GM23338 (cell line): ENCODE results near the gene ZNF333. TPM values are rescaled to one million over a fixed set of nuclear protein-coding genes. Genes with fewer than 3 reads are reported as not detected.
"Not testable (repeated sequence)": the region's sequence is repeated elsewhere in the genome, so short reads cannot be mapped to it uniquely, and the experiment has no call there.

Experiments
- ATAC-seq: fragments of 200-7000 bp; cut with Tn5 transposase; 3 replicates; pipeline ENCODE4 v1.9.1; 2020
- DNase-seq: peaks from one replicate; pipeline ENCODE4 v3.0.0-alpha.2; 2015; ENCODE audit warnings: low spot score
- H2AFZ ChIP-seq: fragments of 200-600 bp; sonication (generic); 2 replicates; pipeline ENCODE4 v1.8.0; 2016; ENCODE audit warnings: antibody characterized with exemption, mild to moderate bottlenecking, moderate library complexity
- H3F3A ChIP-seq: fragments of 200-600 bp; sonication (generic); replicated peaks from 2 replicates; pipeline ENCODE4 v1.8.0; 2017; ENCODE audit warnings: antibody characterized with exemption, mixed run types, low read depth
- H3K27ac ChIP-seq: fragments of 200-600 bp; sonication (generic); 2 replicates; pipeline ENCODE4 v1.6.1; 2016; ENCODE audit warnings: low read depth
- H3K27me3 ChIP-seq: fragments of 200-600 bp; sonication (generic); 2 replicates; pipeline ENCODE4 v1.8.0; 2016; ENCODE audit warnings: mild to moderate bottlenecking, mixed run types, moderate library complexity; ENCODE audit not compliant: insufficient read depth
- H3K36me3 ChIP-seq: fragments of 200-600 bp; sonication (generic); 2 replicates; pipeline ENCODE4 v1.8.0; 2016; ENCODE audit warnings: mild to moderate bottlenecking; ENCODE audit not compliant: insufficient read depth
- H3K4me1 ChIP-seq: fragments of 200-600 bp; sonication (generic); 2 replicates; pipeline ENCODE4 v1.8.0; 2016; ENCODE audit warnings: mild to moderate bottlenecking, moderate library complexity; ENCODE audit not compliant: insufficient read depth
- H3K4me2 ChIP-seq: fragments of 200-600 bp; sonication (generic); 2 replicates; pipeline ENCODE4 v1.7.1; 2017; ENCODE audit warnings: mixed run types
- H3K4me3 ChIP-seq: fragments of 200-600 bp; sonication (generic); 2 replicates; pipeline ENCODE4 v1.6.1; 2016; ENCODE audit warnings: mixed run types
- H3K79me2 ChIP-seq: fragments of 200-600 bp; sonication (generic); replicated peaks from 2 replicates; pipeline ENCODE4 v1.8.0; 2017; ENCODE audit warnings: mild to moderate bottlenecking; ENCODE audit not compliant: insufficient read depth
- H3K9me2 ChIP-seq: fragments of 200-600 bp; sonication (generic); 2 replicates; pipeline ENCODE4 v1.8.0; 2017; ENCODE audit not compliant: insufficient read depth
- H4K20me1 ChIP-seq: fragments of 200-600 bp; sonication (generic); replicated peaks from 2 replicates; pipeline ENCODE4 v1.8.0; 2017; ENCODE audit warnings: mild to moderate bottlenecking; ENCODE audit not compliant: insufficient read depth
- H3K27ac Mint-ChIP-seq: 2 replicates; pipeline ENCODE4 v1.8.0; 2020; ENCODE audit warnings: inconsistent platforms, mild to moderate bottlenecking, moderate library complexity, mixed read lengths
- H3K27me3 Mint-ChIP-seq: 3 replicates; pipeline ENCODE4 v1.8.0; 2022; ENCODE audit warnings: low read depth, mild to moderate bottlenecking, moderate library complexity, mixed read lengths, inconsistent platforms; ENCODE audit not compliant: insufficient read depth, poor library complexity
- H3K36me3 Mint-ChIP-seq: 3 replicates; pipeline ENCODE4 v1.8.0; 2021; ENCODE audit warnings: low read depth, mild to moderate bottlenecking, inconsistent platforms, moderate library complexity, mixed read lengths
- H3K4me1 Mint-ChIP-seq: 3 replicates; pipeline ENCODE4 v1.8.0; 2020; ENCODE audit warnings: mild to moderate bottlenecking, inconsistent platforms, mixed read lengths
- H3K4me3 Mint-ChIP-seq: 3 replicates; pipeline ENCODE4 v1.8.0; 2021; ENCODE audit warnings: moderate library complexity, mild to moderate bottlenecking, inconsistent platforms, mixed read lengths
- H3K9me3 Mint-ChIP-seq: 3 replicates; pipeline ENCODE4 v1.8.0; 2020; ENCODE audit warnings: moderate library complexity, mild to moderate bottlenecking, inconsistent platforms, mixed read lengths
- EZH2 ChIP-seq: fragments of 200-600 bp; sonication (generic); IDR thresholded peaks from one replicate; pipeline ENCODE4 v1.8.0; 2017; ENCODE audit warnings: antibody characterized with exemption, mild to moderate bottlenecking, low read depth; ENCODE audit not compliant: unreplicated experiment
- EZH2phosphoT487 ChIP-seq: fragments of 200-600 bp; sonication (generic); IDR thresholded peaks from one replicate; pipeline ENCODE4 v1.8.1; 2018; ENCODE audit warnings: antibody characterized with exemption; ENCODE audit not compliant: unreplicated experiment
- JUNB ChIP-seq: IDR thresholded peaks from one replicate; pipeline ENCODE4 v1.6.1; 2016; ENCODE audit warnings: antibody characterized with exemption; ENCODE audit not compliant: unreplicated experiment
- NANOG ChIP-seq: IDR thresholded peaks from 2 replicates; pipeline ENCODE4 v1.6.1; 2016; ENCODE audit warnings: antibody characterized with exemption, borderline replicate concordance
- STAT1 ChIP-seq: IDR thresholded peaks from one replicate; pipeline ENCODE4 v1.6.1; 2016; ENCODE audit warnings: antibody characterized with exemption; ENCODE audit not compliant: unreplicated experiment
- ZNF114 ChIP-seq: fragments of 250-450 bp; sonication (Bioruptor Pico); IDR thresholded peaks from 2 replicates; pipeline ENCODE4 v1.5.0; 2020; ENCODE audit warnings: mild to moderate bottlenecking, moderate library complexity
- ZNF331 ChIP-seq: fragments of 250-450 bp; sonication (Bioruptor Pico); IDR thresholded peaks from 2 replicates; pipeline ENCODE4 v1.5.0; 2020; ENCODE audit warnings: low read depth, mild to moderate bottlenecking, moderate library complexity
- polyA plus RNA-seq: library from polyadenylated mRNA; unstranded; fragments of >200 nt; fragmentation: Nextera tagmentation; extraction: Ambion mirVana; gene quantifications from 2 replicates; pipeline ENCODE4 v1.2.1, GENCODE V29; 2016
- total RNA-seq: library from RNA; depleted of rRNA; stranded (reverse); fragments of >200 nt; shearing (Covaris generic); gene quantifications from 2 replicates; pipeline ENCODE4 v1.2.3, GENCODE V29; 2014
- TF ChIP-seq, protein P1 (sequence below), 2 experiments: fragments of 200-600 bp in 1 of 2; sonication (generic) in 1 of 2; conservative IDR thresholded peaks; 2 replicates each; pipeline versions ENCODE4 v1.5.1 to v1.6.1; 2016 to 2017; ENCODE audit warnings: antibody characterized with exemption in 2 of 2, low read depth in 2 of 2, mild to moderate bottlenecking in 2 of 2, moderate library complexity in 1 of 2

ZNF333 gene
- total and polyA plus RNA-seq, 2 experiments from 2014 or later, result 7.2 to 21.6 TPM

DNA sequence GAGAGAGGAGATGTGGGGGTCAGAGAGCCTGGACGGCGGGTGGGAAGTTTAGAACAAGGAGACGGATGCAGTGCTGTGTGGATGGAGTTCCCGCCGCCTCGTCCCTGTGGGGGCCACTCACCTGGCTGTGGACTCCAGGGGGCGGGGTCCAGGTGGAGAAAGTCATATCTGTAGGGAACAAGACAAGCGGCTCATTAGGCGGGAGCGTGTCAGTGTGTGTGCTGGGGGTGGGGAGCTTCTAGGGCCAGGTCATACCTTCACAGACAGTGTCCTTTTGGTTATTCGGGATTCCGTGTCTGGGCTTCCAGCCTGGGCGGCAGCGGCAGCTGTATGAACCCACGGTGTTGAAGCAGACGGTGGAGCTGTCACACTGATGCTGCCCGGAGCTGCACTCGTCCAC lies 75.6 kb downstream of the ZNF333 start:
- H3K4me1 ChIP-seq, H3K9me2 ChIP-seq, H3K36me3 ChIP-seq, H3F3A ChIP-seq, H3K27ac Mint-ChIP-seq, H2AFZ ChIP-seq, H3K4me3 Mint-ChIP-seq, H3K4me2 ChIP-seq, ATAC-seq, H3K4me1 Mint-ChIP-seq, H3K27ac ChIP-seq, H3K27me3 ChIP-seq, H3K4me3 ChIP-seq, H3K79me2 ChIP-seq, DNase-seq, H4K20me1 ChIP-seq: not testable (repeated sequence)
- H3K36me3 Mint-ChIP-seq, result peaks cover 54% of the 10 kb centered on the region
- H3K9me3 Mint-ChIP-seq, result peaks cover 21% of the 10 kb centered on the region
- H3K27me3 Mint-ChIP-seq, result peaks cover 13% of the 10 kb centered on the region

DNA sequence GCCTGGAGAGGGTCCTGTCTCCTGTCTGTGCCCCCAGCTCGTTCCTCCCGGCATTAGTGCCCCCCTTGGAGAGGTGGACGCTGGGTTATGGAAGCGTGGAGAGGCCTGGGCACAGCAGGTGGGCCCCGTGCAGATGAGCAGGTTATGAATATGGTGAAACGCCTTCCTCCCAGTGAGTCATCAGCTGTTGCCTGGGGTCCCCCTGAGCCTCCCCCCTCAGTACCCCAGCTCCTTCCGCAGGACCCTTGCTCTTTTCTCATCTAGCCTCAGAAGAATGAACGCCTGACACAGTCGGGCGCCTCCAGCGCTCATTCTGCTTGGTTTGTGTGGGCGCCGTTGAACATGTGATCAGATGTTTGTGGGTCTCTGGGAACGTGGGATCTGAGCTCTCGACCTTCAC lies 76.0 kb downstream of the ZNF333 start:
- H3F3A ChIP-seq, H3K4me3 ChIP-seq, H3K27ac ChIP-seq, H3K4me1 ChIP-seq, H3K27ac Mint-ChIP-seq, H3K27me3 ChIP-seq, H3K79me2 ChIP-seq, ATAC-seq, H4K20me1 ChIP-seq, H2AFZ ChIP-seq, H3K9me2 ChIP-seq, H3K36me3 ChIP-seq, H3K4me1 Mint-ChIP-seq, DNase-seq, H3K4me3 Mint-ChIP-seq, H3K4me2 ChIP-seq: not testable (repeated sequence)
- H3K36me3 Mint-ChIP-seq, result peaks cover 49% of the 10 kb centered on the region
- H3K9me3 Mint-ChIP-seq, result peaks cover 19% of the 10 kb centered on the region
- H3K27me3 Mint-ChIP-seq, result peaks cover 10% of the 10 kb centered on the region

DNA sequence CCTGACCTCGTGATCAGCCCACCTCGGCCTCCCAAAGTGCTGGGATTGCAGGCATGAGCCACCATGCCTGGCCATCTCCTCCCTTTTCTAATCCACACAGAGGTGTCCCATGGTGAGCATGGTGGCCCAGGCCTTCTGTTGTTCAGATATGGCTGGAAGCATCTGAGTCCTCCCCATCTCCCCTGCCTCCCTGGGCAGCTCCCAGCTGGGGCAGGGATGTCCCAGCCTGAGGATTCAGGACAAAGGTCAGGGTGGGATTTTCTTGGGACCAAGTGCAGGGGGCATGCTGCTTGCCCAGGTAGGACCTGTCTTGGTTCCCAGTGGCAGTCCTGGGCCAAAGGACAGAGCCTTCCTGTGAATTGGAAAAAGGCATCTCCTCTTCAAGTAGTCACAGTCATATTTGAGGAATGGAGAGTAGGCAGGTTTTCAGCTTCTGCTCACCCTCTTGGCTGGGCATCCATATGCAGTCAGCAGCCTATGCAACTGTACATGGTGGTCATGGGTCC lies 77.7 kb downstream of the ZNF333 start:
- no peak overlapping the region for H3K27ac Mint-ChIP-seq
- H3K27me3 ChIP-seq, result no peaks in the 10 kb centered on the region
- no peak for TF ChIP-seq ZNF331 (CRISPR knock-in tag)
- TF ChIP-seq, protein P1, sequence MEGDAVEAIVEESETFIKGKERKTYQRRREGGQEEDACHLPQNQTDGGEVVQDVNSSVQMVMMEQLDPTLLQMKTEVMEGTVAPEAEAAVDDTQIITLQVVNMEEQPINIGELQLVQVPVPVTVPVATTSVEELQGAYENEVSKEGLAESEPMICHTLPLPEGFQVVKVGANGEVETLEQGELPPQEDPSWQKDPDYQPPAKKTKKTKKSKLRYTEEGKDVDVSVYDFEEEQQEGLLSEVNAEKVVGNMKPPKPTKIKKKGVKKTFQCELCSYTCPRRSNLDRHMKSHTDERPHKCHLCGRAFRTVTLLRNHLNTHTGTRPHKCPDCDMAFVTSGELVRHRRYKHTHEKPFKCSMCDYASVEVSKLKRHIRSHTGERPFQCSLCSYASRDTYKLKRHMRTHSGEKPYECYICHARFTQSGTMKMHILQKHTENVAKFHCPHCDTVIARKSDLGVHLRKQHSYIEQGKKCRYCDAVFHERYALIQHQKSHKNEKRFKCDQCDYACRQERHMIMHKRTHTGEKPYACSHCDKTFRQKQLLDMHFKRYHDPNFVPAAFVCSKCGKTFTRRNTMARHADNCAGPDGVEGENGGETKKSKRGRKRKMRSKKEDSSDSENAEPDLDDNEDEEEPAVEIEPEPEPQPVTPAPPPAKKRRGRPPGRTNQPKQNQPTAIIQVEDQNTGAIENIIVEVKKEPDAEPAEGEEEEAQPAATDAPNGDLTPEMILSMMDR (conservative IDR thresholded peaks at IDR 0.05; ENCODE audit: low read depth in 2 of 2), result no peak
- ATAC-seq (no peak), DNase-seq (no peak)
- no peak overlapping the region for H3K4me3 ChIP-seq
- H3K36me3 Mint-ChIP-seq, result peaks cover 40% of the 10 kb centered on the region
- no peak overlapping the region for H2AFZ ChIP-seq
- no peak overlapping the region for H3K4me2 ChIP-seq
- H3K36me3 ChIP-seq, result no peaks in the 10 kb centered on the region
- H3K27me3 Mint-ChIP-seq, result peaks cover 9% of the 10 kb centered on the region
- H3K79me2 ChIP-seq, result no peaks in the 10 kb centered on the region
- H3K4me3 Mint-ChIP-seq, result no peak overlapping the region
- no peaks in the 10 kb centered on the region for H3F3A ChIP-seq
- no peak overlapping the region for H3K27ac ChIP-seq
- H3K9me3 Mint-ChIP-seq, result peaks cover 13% of the 10 kb centered on the region
- no peaks in the 10 kb centered on the region for H3K4me1 Mint-ChIP-seq
- H3K4me1 ChIP-seq, result no peaks in the 10 kb centered on the region
- H4K20me1 ChIP-seq, result no peaks in the 10 kb centered on the region
- H3K9me2 ChIP-seq, result no peaks in the 10 kb centered on the region

DNA sequence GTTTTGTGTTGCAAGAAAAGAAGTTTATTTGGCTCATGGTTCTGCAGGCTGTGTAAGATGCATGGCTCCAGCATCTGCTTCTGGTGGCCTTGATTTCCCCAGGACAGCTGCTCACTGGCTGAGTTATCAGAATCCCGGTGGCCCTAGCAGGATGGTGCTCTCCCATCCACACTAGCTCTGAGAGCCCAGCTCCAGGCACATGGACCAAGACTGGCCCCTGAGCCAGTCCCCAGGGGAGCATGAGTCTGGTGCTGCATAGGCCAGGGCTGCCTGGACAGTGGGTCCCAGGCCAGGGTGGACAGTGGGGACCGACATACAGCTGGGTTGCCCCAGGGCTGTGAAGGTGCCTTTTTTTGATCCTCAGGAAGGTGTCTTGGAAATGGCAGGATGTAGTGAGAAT lies 78.2 kb downstream of the ZNF333 start:
- Mint-ChIP-seq H3K27ac (no peak overlapping the region), H3K4me1 (no peaks in the 10 kb centered on the region), H3K9me3 (peaks cover 13% of the 10 kb centered on the region), H3K27me3 (peaks cover 9% of the 10 kb centered on the region), H3K4me3 (no peak overlapping the region), H3K36me3 (peaks cover 39% of the 10 kb centered on the region)
- Histone ChIP-seq H3K4me1 (no peaks in the 10 kb centered on the region), H3K9me2 (no peaks in the 10 kb centered on the region), H3K4me2 (no peak overlapping the region), H3K27ac (no peak overlapping the region), H3K36me3 (no peaks in the 10 kb centered on the region), H2AFZ (no peak overlapping the region), H3K27me3 (no peaks in the 10 kb centered on the region), H3F3A (no peaks in the 10 kb centered on the region), H4K20me1 (no peaks in the 10 kb centered on the region), H3K4me3 (no peak overlapping the region), H3K79me2 (no peaks in the 10 kb centered on the region)
- ATAC-seq, result no peak
- no peak for DNase-seq
- TF ChIP-seq STAT1 (no peak), EZH2phosphoT487 (no peak), ZNF114 (CRISPR knock-in tag) (no peak), NANOG (no peak), ZNF331 (CRISPR knock-in tag) (no peak), JUNB (no peak), EZH2 (no peak)
- TF ChIP-seq, protein P1 (conservative IDR thresholded peaks at IDR 0.05; ENCODE audit: low read depth in 2 of 2), result no peak
